Measurements from ENCODE around the gene INPP5F. TPM values are rescaled to one million over a fixed set of nuclear protein-coding genes. Genes with fewer than 3 reads are reported as not detected.

Gene INPP5F
- total RNA-seq, 2 donors from 2014 or later, result 12.4 to 26.3 TPM

Other genes with a start within 250 kb of the INPP5F start
- 10 to 100 TPM; 85.2 to 87.7 TPM for gene RGS10, start 183.3 kb upstream of the INPP5F start, total RNA-seq
- 100 to 1,000 TPM; 195 to 202 TPM for gene TIAL1, start 129.1 kb upstream of the INPP5F start, total RNA-seq
- gene BAG3, start 74.7 kb upstream of the INPP5F start, total RNA-seq, result 10 to 100 TPM; 24.7 to 26.6 TPM
- gene MCMBP, start 146.8 kb downstream of the INPP5F start, total RNA-seq, result 10 to 100 TPM; 61.2 to 98.8 TPM
- gene SEC23IP, start 166.7 kb downstream of the INPP5F start, total RNA-seq, result 10 to 100 TPM; 53.9 to 97.4 TPM

Data from activated T-helper 17 cell treated with anti-CD3 and anti-CD28 coated beads, Interleukin-2, amount 50 U/mL, for 72 hours (primary cell).